Limb (tissue), 2 donors: ENCODE data around the gene ST3GAL5.

Experiments used
- DNase-seq, 2 donors: peaks; one replicate each; pipeline ENCODE4 v3.0.0-alpha.2; 2016; ENCODE audit errors: extremely low spot score in 2 of 2

The ST3GAL5 gene

GRCh38 chr2:85866165-85866659, 22.6 kb downstream of the ST3GAL5 start:
- DNase-seq: no peak

- DNase-seq: no peak
These were observed 23.1 kb downstream of the ST3GAL5 start for GRCh38 chr2:85865539-85866164.

- no peak for DNase-seq
These were observed 24.1 kb downstream of the ST3GAL5 start for GRCh38 chr2:85864654-85865053.

- no peak for DNase-seq
These were observed 26.4 kb downstream of the ST3GAL5 start for GRCh38 chr2:85862426-85862825.

GRCh38 chr2:85861650-85862049, 27.1 kb downstream of the ST3GAL5 start:
- DNase-seq: no peak

- no peak for DNase-seq
These were observed 27.6 kb downstream of the ST3GAL5 start for GRCh38 chr2:85861180-85861579.

GRCh38 chr2:85858841-85859240, 29.9 kb downstream of the ST3GAL5 start:
- no peak for DNase-seq

- DNase-seq: no peak
These were observed 33.9 kb downstream of the ST3GAL5 start for GRCh38 chr2:85854897-85855296.

GRCh38 chr2:85854166-85854509, 34.7 kb downstream of the ST3GAL5 start:
- no peak for DNase-seq

- DNase-seq: no peak
These were observed 35.2 kb downstream of the ST3GAL5 start for GRCh38 chr2:85853499-85854165.

GRCh38 chr2:85852937-85853498, 35.8 kb downstream of the ST3GAL5 start:
- no peak for DNase-seq

GRCh38 chr2:85852152-85852840, 36.5 kb downstream of the ST3GAL5 start:
- DNase-seq: no peak

GRCh38 chr2:85851253-85852151, 37.3 kb downstream of the ST3GAL5 start:
- DNase-seq: no peak

GRCh38 chr2:85850451-85850850, 38.3 kb downstream of the ST3GAL5 start:
- no peak for DNase-seq

- no peak for DNase-seq
These were observed 41.7 kb downstream of the ST3GAL5 start for GRCh38 chr2:85847051-85847588.

- DNase-seq: no peak
These were observed 42.4 kb downstream of the ST3GAL5 start for GRCh38 chr2:85846411-85846810.

- no peak for DNase-seq
These were observed 44.3 kb downstream of the ST3GAL5 start for GRCh38 chr2:85844486-85844885.

- DNase-seq: no peak
These were observed 45.2 kb downstream of the ST3GAL5 start for GRCh38 chr2:85843543-85843942.

GRCh38 chr2:85840091-85840490, 48.7 kb downstream of the ST3GAL5 start:
- no peak for DNase-seq

GRCh38 chr2:85839461-85839860, 49.3 kb downstream of the ST3GAL5 start:
- DNase-seq: no peak

GRCh38 chr2:85838641-85839040, 50.1 kb downstream of the ST3GAL5 start:
- DNase-seq: no peak
